Lower leg skin (tissue), 4 donors: ENCODE data around the gene PLXNB1. TPM values are rescaled to one million over a fixed set of nuclear protein-coding genes. Genes with fewer than 3 reads are reported as not detected.

Experiments used
- DNase-seq, 2 donors: peaks; one replicate each; pipeline ENCODE4 v3.0.0-alpha.2; 2019; ENCODE audit warnings: low spot score in 2 of 2
- H3K4me3 ChIP-seq: fragments of 200-600 bp; sonication (generic); 2 replicates; pipeline ENCODE4 v1.5.1; 2017; ENCODE audit warnings: mild to moderate bottlenecking, low read depth; ENCODE audit not compliant: poor library complexity, severe bottlenecking
- POLR2A ChIP-seq, 2 donors: fragments of 450-650 bp; IDR thresholded peaks; one replicate each; pipeline ENCODE4 v1.6.1; 2016 to 2017; ENCODE audit warnings: antibody characterized with exemption in 2 of 2, mild to moderate bottlenecking in 1 of 2, moderate library complexity in 1 of 2
- WGBS, 2 donors: methylation state at CpG; one replicate each; pipeline ENCODE4 v1.1.5; 2018; 5-methylcytosine and 5-hydroxymethylcytosine counted together
- intact Hi-C: fragments of 100-400 bp; cut with DNase I; formaldehyde crosslinking; loops from one replicate; pipeline ENCODE4 v1.15.0; 2023; ENCODE audit warnings: low total_unique reads
- total RNA-seq, 4 donors: library from RNA; depleted of rRNA; stranded (reverse); fragments of >200 nt; gene quantifications; one replicate each; pipeline ENCODE4 v1.1.0, GENCODE V29; 2016
- TF ChIP-seq, protein P1 (sequence below), 3 donors: fragments of 450-650 bp; IDR thresholded peaks; one replicate each; pipeline ENCODE4 v1.5.1; 2016; ENCODE audit warnings: antibody characterized with exemption in 3 of 3, mild to moderate bottlenecking in 3 of 3, moderate library complexity in 2 of 3

The PLXNB1 gene
- total RNA-seq, 4 donors from 2014 or later, result 111 to 227 (median 145) TPM

DNA sequence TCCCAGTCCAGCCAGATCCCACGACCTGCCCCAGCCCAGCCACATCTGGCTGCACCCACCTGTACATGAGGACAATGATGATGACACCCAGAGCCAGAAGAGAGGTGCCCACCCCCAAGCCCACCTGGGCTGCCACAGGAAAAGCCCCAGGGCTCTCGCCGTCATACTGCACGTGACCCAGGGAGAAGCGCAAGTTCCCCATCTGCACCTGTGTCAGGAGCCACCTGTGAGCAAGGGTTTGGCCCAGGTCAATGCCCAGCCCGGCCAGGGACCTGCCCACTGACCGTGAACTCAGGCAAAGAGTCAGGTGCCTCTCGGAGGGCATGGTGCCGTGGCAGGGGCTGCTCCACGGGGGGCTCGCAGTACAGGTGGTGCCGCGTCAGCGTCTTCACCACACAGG is 16.3 kb downstream of the PLXNB1 start:
- no peak overlapping the region for H3K4me3 ChIP-seq
- intact Hi-C loops, result no loop called here
- no peak for DNase-seq
- 72 to 75% methylated on average over 11 to 14 of the region's 14 CpGs for WGBS, 2 donors
- no peak for TF ChIP-seq POLR2A (IDR thresholded peaks at IDR 0.05)
- TF ChIP-seq, protein P1, sequence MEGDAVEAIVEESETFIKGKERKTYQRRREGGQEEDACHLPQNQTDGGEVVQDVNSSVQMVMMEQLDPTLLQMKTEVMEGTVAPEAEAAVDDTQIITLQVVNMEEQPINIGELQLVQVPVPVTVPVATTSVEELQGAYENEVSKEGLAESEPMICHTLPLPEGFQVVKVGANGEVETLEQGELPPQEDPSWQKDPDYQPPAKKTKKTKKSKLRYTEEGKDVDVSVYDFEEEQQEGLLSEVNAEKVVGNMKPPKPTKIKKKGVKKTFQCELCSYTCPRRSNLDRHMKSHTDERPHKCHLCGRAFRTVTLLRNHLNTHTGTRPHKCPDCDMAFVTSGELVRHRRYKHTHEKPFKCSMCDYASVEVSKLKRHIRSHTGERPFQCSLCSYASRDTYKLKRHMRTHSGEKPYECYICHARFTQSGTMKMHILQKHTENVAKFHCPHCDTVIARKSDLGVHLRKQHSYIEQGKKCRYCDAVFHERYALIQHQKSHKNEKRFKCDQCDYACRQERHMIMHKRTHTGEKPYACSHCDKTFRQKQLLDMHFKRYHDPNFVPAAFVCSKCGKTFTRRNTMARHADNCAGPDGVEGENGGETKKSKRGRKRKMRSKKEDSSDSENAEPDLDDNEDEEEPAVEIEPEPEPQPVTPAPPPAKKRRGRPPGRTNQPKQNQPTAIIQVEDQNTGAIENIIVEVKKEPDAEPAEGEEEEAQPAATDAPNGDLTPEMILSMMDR (IDR thresholded peaks at IDR 0.05), result no peak

DNA sequence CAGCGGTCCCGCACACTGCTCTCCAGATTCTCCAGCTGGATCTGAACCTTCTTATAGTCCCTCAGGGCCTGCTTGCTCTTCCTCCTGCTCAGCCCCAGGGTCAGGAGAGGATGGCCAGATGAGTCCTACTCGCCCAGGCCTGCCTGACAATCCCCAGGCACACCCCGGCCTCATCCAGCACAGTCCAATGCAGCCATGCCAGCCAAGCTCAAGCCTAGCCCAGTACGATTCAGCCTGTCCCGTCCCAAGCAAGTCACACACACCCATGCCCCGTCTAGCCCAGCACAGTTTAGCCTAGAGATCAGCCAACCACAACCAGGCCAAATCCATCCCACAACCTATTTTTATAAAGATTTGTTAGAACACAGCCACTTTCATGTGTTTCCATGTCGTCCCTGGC is 16.8 kb downstream of the PLXNB1 start:
- TF ChIP-seq POLR2A (IDR thresholded peaks at IDR 0.05), result no peak
- TF ChIP-seq, protein P1 (IDR thresholded peaks at IDR 0.05), result no peak
- no peak overlapping the region for H3K4me3 ChIP-seq
- WGBS, 2 donors, result 49 to 55% methylated on average over 6 to 8 of the region's 8 CpGs
- DNase-seq, result peak in 1 of 2 donors; percentile 70
- intact Hi-C loops, result no loop called here

DNA sequence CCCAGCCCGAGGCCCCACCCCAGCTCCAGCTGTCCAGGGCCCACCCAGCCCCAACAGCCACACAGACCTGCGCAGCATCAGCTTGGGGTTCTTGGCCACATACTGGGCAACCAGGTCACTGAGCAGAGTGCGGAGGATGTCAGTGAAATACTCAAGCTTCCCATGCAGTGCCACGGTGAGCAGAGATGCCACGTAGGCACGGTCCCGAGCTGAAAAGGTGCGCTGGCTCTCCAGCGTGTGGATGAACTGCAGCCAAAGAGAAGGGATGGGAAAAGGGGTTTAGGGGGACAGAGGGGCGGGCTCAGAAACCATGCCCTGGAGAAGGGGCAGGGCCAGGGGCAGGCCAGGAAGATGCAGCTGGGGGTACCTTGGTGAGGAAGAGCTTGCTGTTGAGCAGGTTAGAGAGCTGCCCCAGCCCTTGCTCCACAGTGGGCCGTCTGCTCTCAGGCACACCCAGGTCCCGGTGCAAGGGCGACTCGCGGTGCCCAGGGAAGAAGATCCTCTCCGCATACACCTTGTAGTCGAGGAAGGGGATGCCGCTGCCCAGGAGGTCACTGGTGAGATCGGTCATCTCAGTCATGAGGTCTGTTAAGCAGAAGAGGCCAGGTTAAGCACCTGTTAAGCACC is 17.4 kb downstream of the PLXNB1 start:
- peak in 1 of 2 donors; percentile 81 for DNase-seq
- intact Hi-C loops, result no loop called here
- TF ChIP-seq, protein P1 (IDR thresholded peaks at IDR 0.05), result no peak
- TF ChIP-seq POLR2A (IDR thresholded peaks at IDR 0.05), result no peak
- H3K4me3 ChIP-seq, result no peak overlapping the region
- 71% methylated on average over 17 to 19 of the region's 19 CpGs for WGBS, 2 donors

DNA sequence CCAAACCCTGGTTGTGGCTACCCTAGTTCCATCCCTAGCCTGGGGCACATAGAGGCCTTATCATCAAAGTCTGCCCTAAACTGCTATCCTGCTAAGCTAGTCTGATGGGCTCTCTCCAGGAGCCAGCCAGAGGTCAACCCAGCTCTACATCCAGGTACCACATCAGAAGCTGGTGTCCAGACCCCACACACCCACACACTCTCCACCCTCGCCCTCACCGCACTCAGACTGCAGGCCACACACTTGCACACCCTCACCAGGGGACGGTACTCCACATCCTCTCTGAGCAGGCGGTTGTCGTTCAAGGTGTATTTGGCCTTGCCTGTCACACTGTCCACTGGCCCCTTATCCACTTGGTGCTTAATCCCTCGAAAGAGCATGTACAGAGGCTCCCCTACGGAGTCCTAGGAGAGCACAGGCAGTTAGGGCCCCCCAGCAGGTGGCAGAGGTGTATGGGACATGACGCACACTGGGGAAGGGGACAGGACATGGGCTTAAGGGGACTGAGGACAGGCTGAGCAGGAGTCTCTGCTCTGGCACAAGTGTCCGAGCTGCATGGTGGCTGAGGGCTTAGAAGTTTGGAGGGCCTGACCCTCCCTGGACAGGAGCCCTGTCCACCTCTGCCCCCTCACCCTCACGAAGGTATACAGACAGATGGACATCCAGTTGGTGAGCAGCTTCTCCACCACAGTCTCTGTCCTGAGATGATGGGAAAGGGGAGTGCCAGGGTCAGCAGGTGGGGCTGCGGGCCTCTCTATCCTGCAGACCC is 18.1 kb downstream of the PLXNB1 start:
- TF ChIP-seq POLR2A (IDR thresholded peaks at IDR 0.05), result no peak
- TF ChIP-seq, protein P1 (IDR thresholded peaks at IDR 0.05), result no peak
- intact Hi-C loops, result no loop called here
- 94% methylated on average over 9 to 10 of the region's 11 CpGs for WGBS, 2 donors
- peak in 1 of 2 donors; percentile 80 for DNase-seq
- no peak overlapping the region for H3K4me3 ChIP-seq

DNA sequence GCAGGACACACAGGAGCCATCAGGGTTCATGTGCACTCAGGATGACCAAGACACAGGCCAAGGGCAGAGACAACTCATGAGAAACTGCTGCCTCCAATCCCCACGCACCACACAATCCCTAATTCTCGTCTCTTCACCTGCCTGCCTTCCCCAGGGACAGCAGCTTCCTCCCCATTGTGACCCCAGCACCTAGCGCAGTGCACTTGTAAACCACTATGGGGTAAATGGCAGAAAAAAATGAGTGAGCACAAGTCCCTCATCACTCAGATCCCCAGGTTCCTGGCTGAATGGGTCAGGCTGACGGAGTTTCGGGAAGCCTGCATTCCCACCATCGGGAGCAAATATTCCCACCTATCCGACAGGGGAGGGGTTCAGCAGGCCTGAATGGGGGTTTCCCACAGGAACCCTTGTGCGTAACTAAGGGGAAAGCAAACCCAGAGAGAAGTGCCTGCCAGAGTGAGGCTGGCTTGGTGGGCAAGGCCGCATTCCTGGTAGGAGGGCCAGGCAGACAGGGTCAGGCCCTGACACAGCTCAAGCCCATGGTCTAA is 18.8 kb downstream of the PLXNB1 start:
- DNase-seq, result peak in 1 of 2 donors; percentile 65
- H3K4me3 ChIP-seq, result no peak overlapping the region
- TF ChIP-seq POLR2A (IDR thresholded peaks at IDR 0.05), result no peak
- intact Hi-C loops, result no loop called here
- 96 to 99% methylated on average over 8 to 9 of the region's 9 CpGs for WGBS, 2 donors
